WTC11 (cell line): Measurements from ENCODE around the gene POLD4.

ENCODE experiments used
- CREM ChIP-seq: sonication (generic); formaldehyde crosslinking; IDR thresholded peaks from 2 replicates; pipeline ENCODE4 v1.8.1; 2022; ENCODE audit warnings: mild to moderate bottlenecking, missing genetic modification reagents, moderate library complexity
- CTCF ChIP-seq: fragments of 200-600 bp; IDR thresholded peaks from 2 replicates; pipeline ENCODE4 v1.8.0; 2022; ENCODE audit warnings: antibody characterized with exemption
- KAT7 ChIP-seq: sonication (generic); formaldehyde crosslinking; IDR thresholded peaks from 2 replicates; pipeline ENCODE4 v1.8.1; 2023; ENCODE audit warnings: missing genetic modification reagents, mild to moderate bottlenecking, borderline replicate concordance
- MAX ChIP-seq: sonication (generic); formaldehyde crosslinking; IDR thresholded peaks from 2 replicates; pipeline ENCODE4 v1.8.0; 2022; ENCODE audit warnings: mild to moderate bottlenecking, missing genetic modification reagents
- RELA ChIP-seq: sonication (generic); formaldehyde crosslinking; IDR thresholded peaks from 2 replicates; pipeline ENCODE4 v1.8.1; 2022; ENCODE audit warnings: missing genetic modification reagents, mild to moderate bottlenecking, borderline replicate concordance
- SMAD3 ChIP-seq: sonication (generic); formaldehyde crosslinking; IDR thresholded peaks from 2 replicates; pipeline ENCODE4 v1.8.0; 2022; ENCODE audit warnings: missing genetic modification reagents, mild to moderate bottlenecking, borderline replicate concordance
- TP53 ChIP-seq: sonication (generic); formaldehyde crosslinking; IDR thresholded peaks from 2 replicates; pipeline ENCODE4 v1.8.1; 2023; ENCODE audit warnings: mild to moderate bottlenecking, missing genetic modification reagents
- USF1 ChIP-seq: sonication (generic); formaldehyde crosslinking; IDR thresholded peaks from 2 replicates; pipeline ENCODE4 v1.8.0; 2022; ENCODE audit warnings: mild to moderate bottlenecking, missing genetic modification reagents
- USF2 ChIP-seq: sonication (generic); formaldehyde crosslinking; IDR thresholded peaks from 2 replicates; pipeline ENCODE4 v1.8.1; 2023; ENCODE audit warnings: mild to moderate bottlenecking, missing genetic modification reagents, moderate library complexity
- ZNF121 ChIP-seq: sonication (generic); formaldehyde crosslinking; IDR thresholded peaks from 2 replicates; pipeline ENCODE4 v1.8.0; 2023; ENCODE audit warnings: missing genetic modification reagents
- ZNF425 ChIP-seq: fragments of 250-450 bp; sonication (Bioruptor Pico); conservative IDR thresholded peaks from 2 replicates; pipeline ENCODE4 v1.9.0; 2021; ENCODE audit warnings: mild to moderate bottlenecking
- ZNF512 ChIP-seq: sonication (generic); formaldehyde crosslinking; IDR thresholded peaks from 2 replicates; pipeline ENCODE4 v1.8.1; 2022; ENCODE audit warnings: missing genetic modification reagents, borderline replicate concordance

GRCh38 chr11:67395555-67396258 lies 42.4 kb upstream of the POLD4 start:
- TF ChIP-seq CREM (no peak), USF2 (CRISPR knock-in tag) (no peak), CTCF (no peak), ZNF512 (no peak), ZNF121 (CRISPR knock-in tag) (no peak), KAT7 (CRISPR knock-in tag) (no peak), USF1 (CRISPR knock-in tag) (no peak), ZNF425 (no peak), SMAD3 (CRISPR knock-in tag) (no peak), TP53 (CRISPR knock-in tag) (no peak), MAX (CRISPR knock-in tag) (no peak), RELA (CRISPR knock-in tag) (no peak)
